ENCODE measurements around the gene ZSCAN9. TPM values are rescaled to one million over a fixed set of nuclear protein-coding genes. Genes with fewer than 3 reads are reported as not detected.

Gene ZSCAN9
- total RNA-seq, 2 donors from 2014 or later: 9.1 to 10.9 TPM

- peak in 2 of 3 donors; percentile 45 to 51 for TF ChIP-seq POLR2A (IDR thresholded peaks at IDR 0.05)
- TF ChIP-seq, protein P1, sequence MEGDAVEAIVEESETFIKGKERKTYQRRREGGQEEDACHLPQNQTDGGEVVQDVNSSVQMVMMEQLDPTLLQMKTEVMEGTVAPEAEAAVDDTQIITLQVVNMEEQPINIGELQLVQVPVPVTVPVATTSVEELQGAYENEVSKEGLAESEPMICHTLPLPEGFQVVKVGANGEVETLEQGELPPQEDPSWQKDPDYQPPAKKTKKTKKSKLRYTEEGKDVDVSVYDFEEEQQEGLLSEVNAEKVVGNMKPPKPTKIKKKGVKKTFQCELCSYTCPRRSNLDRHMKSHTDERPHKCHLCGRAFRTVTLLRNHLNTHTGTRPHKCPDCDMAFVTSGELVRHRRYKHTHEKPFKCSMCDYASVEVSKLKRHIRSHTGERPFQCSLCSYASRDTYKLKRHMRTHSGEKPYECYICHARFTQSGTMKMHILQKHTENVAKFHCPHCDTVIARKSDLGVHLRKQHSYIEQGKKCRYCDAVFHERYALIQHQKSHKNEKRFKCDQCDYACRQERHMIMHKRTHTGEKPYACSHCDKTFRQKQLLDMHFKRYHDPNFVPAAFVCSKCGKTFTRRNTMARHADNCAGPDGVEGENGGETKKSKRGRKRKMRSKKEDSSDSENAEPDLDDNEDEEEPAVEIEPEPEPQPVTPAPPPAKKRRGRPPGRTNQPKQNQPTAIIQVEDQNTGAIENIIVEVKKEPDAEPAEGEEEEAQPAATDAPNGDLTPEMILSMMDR (IDR thresholded peaks at IDR 0.05): no peak
- intact Hi-C loops (cut with DNase I): no loop called here
These were observed 6.5 kb upstream of the ZSCAN9 start for GRCh38 chr6:28218312-28219248.

DNA sequence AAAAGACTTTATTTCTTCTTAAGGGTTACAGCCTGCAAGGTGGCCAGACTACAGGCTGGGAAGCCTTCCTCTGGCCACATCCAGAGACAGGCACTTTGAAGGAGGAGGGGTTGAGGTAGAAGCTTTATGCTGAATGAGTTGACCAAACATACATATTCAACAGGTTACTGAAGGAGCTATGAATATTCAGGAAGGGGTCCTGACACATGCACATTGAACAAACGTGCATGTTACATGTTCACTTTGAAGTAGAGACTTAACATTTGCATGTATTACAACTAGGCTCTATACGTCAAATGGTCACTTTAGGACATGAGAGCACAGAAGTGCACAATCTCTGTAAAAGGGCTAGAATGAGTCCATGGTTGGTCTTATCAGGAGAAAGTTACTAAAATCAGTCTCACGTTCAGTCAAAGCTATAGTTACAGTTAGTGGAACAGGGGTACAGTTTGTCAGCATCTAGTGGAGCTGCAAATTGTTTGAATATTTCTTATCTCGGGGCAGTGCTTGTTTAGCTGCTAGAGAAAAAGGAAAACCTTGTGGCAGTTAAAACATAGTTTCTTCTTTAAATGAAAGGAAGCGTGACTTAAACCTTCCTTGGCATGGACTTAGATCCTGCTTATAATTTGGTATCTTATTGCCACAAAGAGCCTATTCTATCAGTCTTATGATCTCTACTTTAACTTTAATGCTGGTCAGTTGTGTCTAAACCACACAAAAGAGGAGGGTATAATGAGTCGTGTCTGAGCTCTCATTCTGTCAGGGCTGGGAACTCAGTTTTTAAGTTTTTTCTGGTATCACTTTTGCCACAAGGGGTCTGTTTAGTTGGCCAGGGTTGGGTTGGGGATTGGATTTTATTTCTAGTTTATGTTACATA, 4.6 kb upstream of the ZSCAN9 start:
- H3K27ac ChIP-seq: no peak overlapping the region
- DNase-seq: no peak
- no peak overlapping the region for H3K4me3 ChIP-seq
- intact Hi-C loops (cut with DNase I): no loop called here
- 33 to 34% methylated on average over 6 of the region's 6 CpGs for WGBS, 2 donors
- ATAC-seq: no peak
- TF ChIP-seq, protein P1 (IDR thresholded peaks at IDR 0.05): no peak
- TF ChIP-seq POLR2A (IDR thresholded peaks at IDR 0.05): no peak
- H3K9me3 ChIP-seq: no peaks in the 10 kb centered on the region
- no peaks in the 10 kb centered on the region for H3K36me3 ChIP-seq (replicated peaks in 1 of 2; ENCODE audit: insufficient read depth in 1 of 2, low read depth in 2 of 2)
- H3K27me3 ChIP-seq: no peaks in the 10 kb centered on the region
- peaks cover 17% of the 10 kb centered on the region for H3K4me1 ChIP-seq

More at GRCh38 chr6:28218312-28219248, 6.5 kb upstream of the ZSCAN9 start:
- ATAC-seq (peak; percentile 89), DNase-seq (peak; percentile 69 to 78 (median 72))
- Histone ChIP-seq H3K27ac (peak overlapping the region in 3 of 4 donors; percentile 33 to 68 (median 34)), H3K36me3 (replicated peaks in 1 of 2; ENCODE audit: insufficient read depth in 1 of 2, low read depth in 2 of 2) (no peaks in the 10 kb centered on the region), H3K4me3 (peak overlapping the region; percentile 3 to 68), H3K4me1 (peaks cover 13% of the 10 kb centered on the region), H3K9me3 (no peaks in the 10 kb centered on the region), H3K27me3 (no peaks in the 10 kb centered on the region)
- WGBS, 2 donors: 8 to 20% methylated on average over 28 to 56 of the region's 56 CpGs

- peak overlapping the region in 2 of 4 donors; percentile 34 to 80 for H3K27ac ChIP-seq
- H3K4me3 ChIP-seq: peak overlapping the region in 1 of 2 donors; percentile 86
- H3K36me3 ChIP-seq (replicated peaks in 1 of 2; ENCODE audit: insufficient read depth in 1 of 2, low read depth in 2 of 2): peaks cover 0 to 14% of the 10 kb centered on the region in 2 donors
- DNase-seq: no peak
- 53 to 55% methylated on average over 9 of the region's 9 CpGs for WGBS, 2 donors
- no peak for ATAC-seq
- no peaks in the 10 kb centered on the region for H3K27me3 ChIP-seq
- peaks cover 16% of the 10 kb centered on the region for H3K4me1 ChIP-seq
- no peak for TF ChIP-seq POLR2A (IDR thresholded peaks at IDR 0.05)
- TF ChIP-seq, protein P1 (IDR thresholded peaks at IDR 0.05): no peak
- no peaks in the 10 kb centered on the region for H3K9me3 ChIP-seq
- intact Hi-C loops (cut with DNase I): no loop called here
These were observed 682 bp upstream of the ZSCAN9 start for GRCh38 chr6:28224131-28225055.

DNA sequence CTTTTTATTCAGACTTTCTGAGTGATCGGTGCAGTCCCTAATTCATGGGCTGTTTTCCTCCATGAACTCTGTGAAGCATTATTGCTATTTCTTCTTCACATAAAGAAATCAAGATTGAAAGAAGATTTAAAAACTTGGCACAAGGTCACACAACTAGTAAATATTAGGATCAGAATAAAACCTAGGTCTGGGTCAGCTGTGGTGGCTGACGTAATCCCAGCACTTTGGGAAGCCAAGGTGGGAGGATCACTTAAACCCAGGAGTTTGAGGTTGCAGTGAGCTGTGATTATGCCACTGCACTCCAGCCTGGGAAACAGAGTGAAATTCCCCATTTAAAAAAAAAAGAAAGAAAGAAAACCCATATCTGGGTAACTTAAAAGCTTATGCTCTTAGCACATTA, 1.4 kb downstream of the ZSCAN9 start:
- no peak overlapping the region for H3K27ac ChIP-seq
- ATAC-seq (no peak), DNase-seq (no peak)
- peaks cover 0 to 17% of the 10 kb centered on the region in 2 donors for H3K36me3 ChIP-seq (replicated peaks in 1 of 2; ENCODE audit: insufficient read depth in 1 of 2, low read depth in 2 of 2)
- H3K9me3 ChIP-seq: no peaks in the 10 kb centered on the region
- TF ChIP-seq, protein P1 (IDR thresholded peaks at IDR 0.05): no peak
- TF ChIP-seq POLR2A (IDR thresholded peaks at IDR 0.05): no peak
- intact Hi-C loops (cut with DNase I): no loop called here
- H3K4me1 ChIP-seq: peaks cover 15% of the 10 kb centered on the region
- H3K27me3 ChIP-seq: no peaks in the 10 kb centered on the region
- WGBS, 2 donors: 93 to 97% methylated on average over 2 of the region's 2 CpGs
- no peak overlapping the region for H3K4me3 ChIP-seq
